ENCODE measurements around the gene ELP2.

GRCh38 chr18:36187193-36187825, 57.6 kb downstream of the ELP2 start, which contains the start of gene MOCOS:
- TF ChIP-seq, protein P1, sequence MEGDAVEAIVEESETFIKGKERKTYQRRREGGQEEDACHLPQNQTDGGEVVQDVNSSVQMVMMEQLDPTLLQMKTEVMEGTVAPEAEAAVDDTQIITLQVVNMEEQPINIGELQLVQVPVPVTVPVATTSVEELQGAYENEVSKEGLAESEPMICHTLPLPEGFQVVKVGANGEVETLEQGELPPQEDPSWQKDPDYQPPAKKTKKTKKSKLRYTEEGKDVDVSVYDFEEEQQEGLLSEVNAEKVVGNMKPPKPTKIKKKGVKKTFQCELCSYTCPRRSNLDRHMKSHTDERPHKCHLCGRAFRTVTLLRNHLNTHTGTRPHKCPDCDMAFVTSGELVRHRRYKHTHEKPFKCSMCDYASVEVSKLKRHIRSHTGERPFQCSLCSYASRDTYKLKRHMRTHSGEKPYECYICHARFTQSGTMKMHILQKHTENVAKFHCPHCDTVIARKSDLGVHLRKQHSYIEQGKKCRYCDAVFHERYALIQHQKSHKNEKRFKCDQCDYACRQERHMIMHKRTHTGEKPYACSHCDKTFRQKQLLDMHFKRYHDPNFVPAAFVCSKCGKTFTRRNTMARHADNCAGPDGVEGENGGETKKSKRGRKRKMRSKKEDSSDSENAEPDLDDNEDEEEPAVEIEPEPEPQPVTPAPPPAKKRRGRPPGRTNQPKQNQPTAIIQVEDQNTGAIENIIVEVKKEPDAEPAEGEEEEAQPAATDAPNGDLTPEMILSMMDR (conservative IDR thresholded peaks at IDR 0.05; ENCODE audit: low read depth, low read length), result no peak
- TF ChIP-seq EZH2phosphoT487 (IDR thresholded peaks at IDR 0.05; ENCODE audit: borderline replicate concordance, low read length), result no peak
